ENCODE data around the gene SGSH.

DNA sequence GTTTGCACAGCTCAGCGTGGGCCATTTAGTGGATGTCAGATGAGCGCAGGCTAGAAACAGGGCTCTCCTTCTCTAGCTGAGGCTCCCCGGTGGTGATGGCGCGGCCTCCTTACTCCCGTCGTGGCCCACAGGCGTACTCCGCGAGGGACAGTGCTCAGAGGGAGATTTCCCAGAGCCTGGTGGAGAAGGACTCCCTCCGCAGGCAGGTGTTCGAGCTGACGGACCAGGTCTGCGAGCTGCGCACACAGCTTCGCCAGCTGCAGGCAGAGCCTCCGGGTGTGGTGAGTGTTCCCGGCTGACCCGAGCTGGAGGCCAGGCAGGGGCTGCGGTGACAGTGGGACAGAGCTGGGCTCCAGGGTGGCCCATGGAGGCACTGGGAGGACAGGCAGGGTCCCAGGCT is 28.9 kb downstream of the SGSH start:
- TF ChIP-seq, protein P1, sequence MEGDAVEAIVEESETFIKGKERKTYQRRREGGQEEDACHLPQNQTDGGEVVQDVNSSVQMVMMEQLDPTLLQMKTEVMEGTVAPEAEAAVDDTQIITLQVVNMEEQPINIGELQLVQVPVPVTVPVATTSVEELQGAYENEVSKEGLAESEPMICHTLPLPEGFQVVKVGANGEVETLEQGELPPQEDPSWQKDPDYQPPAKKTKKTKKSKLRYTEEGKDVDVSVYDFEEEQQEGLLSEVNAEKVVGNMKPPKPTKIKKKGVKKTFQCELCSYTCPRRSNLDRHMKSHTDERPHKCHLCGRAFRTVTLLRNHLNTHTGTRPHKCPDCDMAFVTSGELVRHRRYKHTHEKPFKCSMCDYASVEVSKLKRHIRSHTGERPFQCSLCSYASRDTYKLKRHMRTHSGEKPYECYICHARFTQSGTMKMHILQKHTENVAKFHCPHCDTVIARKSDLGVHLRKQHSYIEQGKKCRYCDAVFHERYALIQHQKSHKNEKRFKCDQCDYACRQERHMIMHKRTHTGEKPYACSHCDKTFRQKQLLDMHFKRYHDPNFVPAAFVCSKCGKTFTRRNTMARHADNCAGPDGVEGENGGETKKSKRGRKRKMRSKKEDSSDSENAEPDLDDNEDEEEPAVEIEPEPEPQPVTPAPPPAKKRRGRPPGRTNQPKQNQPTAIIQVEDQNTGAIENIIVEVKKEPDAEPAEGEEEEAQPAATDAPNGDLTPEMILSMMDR (IDR thresholded peaks at IDR 0.05): no peak
- TF ChIP-seq POLR2A (IDR thresholded peaks at IDR 0.05): no peak

Data from testis (tissue), 2 donors.